HepG2 (cell line): Measurements from ENCODE around the gene VIM. TPM values are rescaled to one million over a fixed set of nuclear protein-coding genes. Genes with fewer than 3 reads are reported as not detected.

Experiments
- ATAC-seq: fragments of 200-7000 bp; cut with Tn5 transposase; 3 replicates; pipeline ENCODE4 v1.9.1; 2020; ENCODE audit warnings: mild to moderate bottlenecking, moderate library complexity
- BruUV-seq: library from RNA; stranded (reverse); fragments of 400-500 nt; replicated peaks from 2 replicates; lab custom pipeline; 2021; lab: Mats Ljungman, UMichigan
- CTCF ChIA-PET: fragments of 300-600 bp; formaldehyde crosslinking; extraction: SDS; loops from one replicate; lab custom pipeline; 2021; ENCODE audit warnings: low total read pairs, inconsistent platforms, low intra/inter-chr PET ratio; lab: Yijun Ruan, JAX
- POLR2A ChIA-PET: fragments of 350-600 bp; sonication (Branson Sonifier 250); formaldehyde crosslinking; loops from one replicate; lab custom pipeline; 2020; ENCODE audit warnings: antibody characterized with exemption, inconsistent platforms; lab: Yijun Ruan, JAX
- DNase-seq: peaks from one replicate; pipeline ENCODE4 v3.0.0-alpha.2; 2015; ENCODE audit warnings: low spot score
- FAIRE-seq: peaks from 3 replicates; lab custom pipeline; 2011; peaks lifted over from hg19 to GRCh38; lab: Jason Lieb, UNC
- H2AFZ ChIP-seq: one replicate; pipeline ENCODE4 v1.6.1; 2011; ENCODE audit warnings: low read length, inconsistent platforms
- H3K27ac ChIP-seq: fragments of 300-600 bp; 3 replicates; pipeline ENCODE4 v1.8.0; 2011; ENCODE audit warnings: mixed run types, mild to moderate bottlenecking, mixed read lengths, low read length, inconsistent platforms; ENCODE audit not compliant: insufficient read depth; ENCODE audit errors: extremely low read length
- H3K27me3 ChIP-seq, 2 experiments: fragments of 200-600 bp in 1 of 2; 2 replicates in 1 of 2; 3 replicates in 1 of 2; pipeline versions ENCODE4 v1.6.0 to v1.8.0; 2011; ENCODE audit warnings: low read length in 2 of 2, mild to moderate bottlenecking in 2 of 2, moderate library complexity in 2 of 2, inconsistent platforms in 1 of 2; ENCODE audit not compliant: insufficient read depth in 2 of 2, control insufficient read depth in 1 of 2
- H3K36me3 ChIP-seq, 2 experiments: fragments of 200-600 bp in 1 of 2; replicated peaks in 1 of 2; 2 replicates in 1 of 2; 3 replicates in 1 of 2; pipeline versions ENCODE4 v1.5.1 to v1.8.0; 2011; ENCODE audit warnings: low read length in 2 of 2, inconsistent platforms in 1 of 2; ENCODE audit not compliant: insufficient read depth in 2 of 2, control insufficient read depth in 1 of 2
- H3K4me1 ChIP-seq: 2 replicates; pipeline ENCODE4 v1.5.1; 2012; ENCODE audit warnings: low read length, inconsistent platforms; ENCODE audit not compliant: insufficient read depth
- H3K4me2 ChIP-seq: 2 replicates; pipeline ENCODE4 v1.6.0; 2011; ENCODE audit warnings: low read depth, low read length, inconsistent platforms
- H3K4me3 ChIP-seq, 3 experiments: fragments of 200-600 bp in 1 of 3; sonication (generic), shearing (Covaris generic) in 1 of 3; replicated peaks in 1 of 3; 2 replicates each; pipeline ENCODE4 v1.5.1; 2011 to 2016; ENCODE audit warnings: low read length in 3 of 3, inconsistent platforms in 2 of 3, low read depth in 2 of 3, mild to moderate bottlenecking in 2 of 3, control low read depth in 1 of 3, mixed read lengths in 1 of 3; ENCODE audit not compliant: insufficient read depth in 1 of 3
- H3K79me2 ChIP-seq: one replicate; pipeline ENCODE4 v1.6.1; 2011; ENCODE audit warnings: low read length, inconsistent platforms; ENCODE audit not compliant: insufficient read depth
- H3K9ac ChIP-seq: 2 replicates; pipeline ENCODE4 v1.6.0; 2011; ENCODE audit warnings: mild to moderate bottlenecking, low read depth, low read length, inconsistent platforms; ENCODE audit not compliant: insufficient read depth
- H3K9me3 ChIP-seq: 2 replicates; pipeline ENCODE4 v1.5.1; 2012; ENCODE audit warnings: mild to moderate bottlenecking, low read length
- H4K20me1 ChIP-seq: 2 replicates; pipeline ENCODE4 v1.6.0; 2011; ENCODE audit warnings: inconsistent platforms, mild to moderate bottlenecking, low read length, moderate library complexity; ENCODE audit not compliant: insufficient read depth
- CBX2 ChIP-seq, 2 experiments: fragments of 200-600 bp in 1 of 2; sonication (generic); formaldehyde crosslinking in 1 of 2; IDR thresholded peaks; 2 replicates each; pipeline versions ENCODE4 v1.7.0 to v1.8.1; 2018 to 2022; ENCODE audit warnings: low read depth in 2 of 2, low read length in 1 of 2, mild to moderate bottlenecking in 1 of 2, missing genetic modification reagents in 1 of 2
- HNRNPLL ChIP-seq: fragments of 200-400 bp; formaldehyde crosslinking; IDR thresholded peaks from 2 replicates; pipeline ENCODE4 v1.6.1; 2017; ENCODE audit warnings: mild to moderate bottlenecking, low read depth, low read length; ENCODE audit not compliant: poor library complexity, severe bottlenecking
- PRPF4 ChIP-seq: fragments of 200-400 bp; formaldehyde crosslinking; IDR thresholded peaks from 2 replicates; pipeline ENCODE4 v1.6.1; 2016; ENCODE audit warnings: low read length, low read depth; ENCODE audit not compliant: poor library complexity, severe bottlenecking
- ZNF253 ChIP-seq: sonication (generic); formaldehyde crosslinking; IDR thresholded peaks from 2 replicates; pipeline ENCODE4 v1.8.0; 2022; ENCODE audit warnings: mild to moderate bottlenecking, missing genetic modification reagents, borderline replicate concordance
- WGBS: methylation state at CpG from one replicate; pipeline ENCODE4 v1.1.6; 2017; ENCODE audit warnings: low lambda C conversion rate; 5-methylcytosine and 5-hydroxymethylcytosine counted together
- in situ Hi-C: cut with HindIII; loops from 2 replicates; pipeline ENCODE4 v1.10.0; 2017; ENCODE audit warnings: low pct_unique_long_range_greater_than_20kb; ENCODE audit not compliant: extremely low pct_ligation_motif_present
- intact Hi-C: fragments of 100-400 bp; cut with micrococcal nuclease; formaldehyde crosslinking; loops from one replicate; pipeline ENCODE4 v1.10.0; 2022; ENCODE audit not compliant: unreplicated experiment
- polyA plus RNA-seq, 8 experiments: library from polyadenylated mRNA; depleted of rRNA in 3 of 8; stranded (reverse) in 7 of 8; unstranded in 1 of 8; fragments of >200 nt; fragmentation: Illumina TruSeq in 4 of 8; extraction: Trizol in 4 of 8; gene quantifications; 2 replicates each; pipeline versions ENCODE4 v1.2.1 to v1.2.3, GENCODE V29; 2011 to 2016; ENCODE audit warnings: low read depth in 4 of 8, missing spikeins in 1 of 8, mixed read lengths in 1 of 8; ENCODE audit not compliant: insufficient read depth in 1 of 8
- total RNA-seq, 5 experiments: library from RNA; depleted of rRNA; stranded (reverse); fragments of >200 nt; fragmentation: Illumina TruSeq; extraction: Trizol; gene quantifications; 2 replicates each; pipeline ENCODE4 v1.2.3, GENCODE V29; 2016; ENCODE audit warnings: low read depth in 1 of 5
- TF ChIP-seq, protein P1 (sequence below): sonication (generic); formaldehyde crosslinking; IDR thresholded peaks from 2 replicates; pipeline ENCODE4 v1.5.1; 2020; ENCODE audit warnings: mild to moderate bottlenecking, missing genetic modification reagents, moderate library complexity
- TF ChIP-seq, protein P2 (sequence below): IDR thresholded peaks from 2 replicates; pipeline ENCODE4 v1.6.1; 2016; ENCODE audit warnings: control low read depth

VIM gene
- total and polyA plus RNA-seq, 2 of the 13 experiments (the other 11 are each of a cell fraction or from before 2014, with no cell fraction given) = not detected

DNA sequence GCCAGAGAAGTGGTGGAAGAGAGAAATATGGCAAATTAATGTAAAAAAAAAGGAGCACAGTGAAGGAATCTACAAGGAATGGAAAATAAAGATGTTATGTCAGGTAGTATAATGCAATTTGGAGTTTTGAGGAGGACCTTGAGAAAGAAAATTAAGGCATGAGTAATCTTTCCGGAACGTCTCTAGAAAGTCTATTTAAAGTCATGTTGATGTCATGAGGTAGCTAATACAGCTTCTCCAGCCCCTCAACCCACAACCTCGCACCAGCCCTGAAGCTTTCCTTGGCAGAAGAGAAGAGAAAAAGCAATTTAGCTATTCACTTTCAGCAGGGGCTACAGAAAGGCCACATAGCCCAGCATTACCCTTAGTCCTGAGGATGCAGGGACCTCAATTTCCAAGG, 49.0 kb upstream of the VIM start:
- no peak overlapping the region for H3K4me2 ChIP-seq
- no peak for ATAC-seq
- no peaks in the 10 kb centered on the region; a peak in 1 of 5 replicates for H3K27me3 ChIP-seq
- intact Hi-C loops (no loop called here), in situ Hi-C loops (no loop called here)
- no TSS peak for BruUV-seq
- no peak overlapping the region for H3K9ac ChIP-seq
- H3K4me3 ChIP-seq = no peak overlapping the region
- H2AFZ ChIP-seq = no peak overlapping the region
- no peak for DNase-seq
- H3K79me2 ChIP-seq = no peaks in the 10 kb centered on the region
- H3K36me3 ChIP-seq = no peaks in the 10 kb centered on the region
- H4K20me1 ChIP-seq = no peaks in the 10 kb centered on the region
- POLR2A ChIA-PET = no interaction called here
- no peaks in the 10 kb centered on the region for H3K9me3 ChIP-seq
- TF ChIP-seq, protein P1, sequence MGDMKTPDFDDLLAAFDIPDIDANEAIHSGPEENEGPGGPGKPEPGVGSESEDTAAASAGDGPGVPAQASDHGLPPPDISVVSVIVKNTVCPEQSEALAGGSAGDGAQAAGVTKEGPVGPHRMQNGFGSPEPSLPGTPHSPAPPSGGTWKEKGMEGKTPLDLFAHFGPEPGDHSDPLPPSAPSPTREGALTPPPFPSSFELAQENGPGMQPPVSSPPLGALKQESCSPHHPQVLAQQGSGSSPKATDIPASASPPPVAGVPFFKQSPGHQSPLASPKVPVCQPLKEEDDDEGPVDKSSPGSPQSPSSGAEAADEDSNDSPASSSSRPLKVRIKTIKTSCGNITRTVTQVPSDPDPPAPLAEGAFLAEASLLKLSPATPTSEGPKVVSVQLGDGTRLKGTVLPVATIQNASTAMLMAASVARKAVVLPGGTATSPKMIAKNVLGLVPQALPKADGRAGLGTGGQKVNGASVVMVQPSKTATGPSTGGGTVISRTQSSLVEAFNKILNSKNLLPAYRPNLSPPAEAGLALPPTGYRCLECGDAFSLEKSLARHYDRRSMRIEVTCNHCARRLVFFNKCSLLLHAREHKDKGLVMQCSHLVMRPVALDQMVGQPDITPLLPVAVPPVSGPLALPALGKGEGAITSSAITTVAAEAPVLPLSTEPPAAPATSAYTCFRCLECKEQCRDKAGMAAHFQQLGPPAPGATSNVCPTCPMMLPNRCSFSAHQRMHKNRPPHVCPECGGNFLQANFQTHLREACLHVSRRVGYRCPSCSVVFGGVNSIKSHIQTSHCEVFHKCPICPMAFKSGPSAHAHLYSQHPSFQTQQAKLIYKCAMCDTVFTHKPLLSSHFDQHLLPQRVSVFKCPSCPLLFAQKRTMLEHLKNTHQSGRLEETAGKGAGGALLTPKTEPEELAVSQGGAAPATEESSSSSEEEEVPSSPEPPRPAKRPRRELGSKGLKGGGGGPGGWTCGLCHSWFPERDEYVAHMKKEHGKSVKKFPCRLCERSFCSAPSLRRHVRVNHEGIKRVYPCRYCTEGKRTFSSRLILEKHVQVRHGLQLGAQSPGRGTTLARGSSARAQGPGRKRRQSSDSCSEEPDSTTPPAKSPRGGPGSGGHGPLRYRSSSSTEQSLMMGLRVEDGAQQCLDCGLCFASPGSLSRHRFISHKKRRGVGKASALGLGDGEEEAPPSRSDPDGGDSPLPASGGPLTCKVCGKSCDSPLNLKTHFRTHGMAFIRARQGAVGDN (CRISPR knock-in tag) = no peak
- TF ChIP-seq HNRNPLL = no peak
- no peak for TF ChIP-seq ZNF253 (CRISPR knock-in tag)
- H3K4me1 ChIP-seq = no peaks in the 10 kb centered on the region
- FAIRE-seq = no peak
- no peak overlapping the region for H3K27ac ChIP-seq
- CTCF ChIA-PET = no interaction called here
- 61% methylated on average over 3 of the region's 3 CpGs for WGBS

DNA sequence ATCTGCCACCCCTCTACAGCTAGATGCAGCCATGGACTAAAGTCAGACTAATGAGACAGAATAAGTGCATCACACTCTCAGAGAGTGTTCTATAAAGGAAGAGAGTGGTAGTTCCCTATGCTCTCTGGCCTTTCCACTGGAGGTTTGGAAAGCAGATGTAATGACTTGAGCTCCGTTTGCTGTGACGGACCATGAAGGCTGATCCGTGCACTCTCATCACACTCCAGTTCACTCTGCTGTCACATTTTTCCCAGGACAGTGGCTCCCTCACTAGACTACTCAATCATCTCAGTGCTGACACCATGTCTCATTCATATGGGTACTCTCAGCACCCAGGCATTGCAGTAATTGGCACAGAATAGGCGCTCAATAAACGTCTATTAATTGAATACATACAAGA, 46.9 kb upstream of the VIM start:
- Histone ChIP-seq H3K9me3 (no peaks in the 10 kb centered on the region), H3K79me2 (no peaks in the 10 kb centered on the region), H3K9ac (no peak overlapping the region), H3K27ac (no peak overlapping the region), H3K36me3 (no peaks in the 10 kb centered on the region), H4K20me1 (no peaks in the 10 kb centered on the region), H3K27me3 (no peaks in the 10 kb centered on the region; a peak in 1 of 5 replicates), H3K4me1 (no peaks in the 10 kb centered on the region), H3K4me3 (no peak overlapping the region), H2AFZ (no peak overlapping the region), H3K4me2 (no peak overlapping the region)
- WGBS = 63% methylated on average over 5 of the region's 5 CpGs
- POLR2A ChIA-PET = no interaction called here
- CTCF ChIA-PET = no interaction called here
- intact Hi-C loops = no loop called here
- no peak for FAIRE-seq
- in situ Hi-C loops = no loop called here
- no peak for ATAC-seq
- no peak for DNase-seq
- BruUV-seq = no TSS peak
- TF ChIP-seq CBX2 (IDR thresholded peaks at IDR 0.05; ENCODE audit: low read depth, low read length) (no peak), CBX2 (CRISPR knock-in tag; IDR thresholded peaks at IDR 0.05; ENCODE audit: low read depth) (no peak), PRPF4 (no peak)
- TF ChIP-seq, protein P2, sequence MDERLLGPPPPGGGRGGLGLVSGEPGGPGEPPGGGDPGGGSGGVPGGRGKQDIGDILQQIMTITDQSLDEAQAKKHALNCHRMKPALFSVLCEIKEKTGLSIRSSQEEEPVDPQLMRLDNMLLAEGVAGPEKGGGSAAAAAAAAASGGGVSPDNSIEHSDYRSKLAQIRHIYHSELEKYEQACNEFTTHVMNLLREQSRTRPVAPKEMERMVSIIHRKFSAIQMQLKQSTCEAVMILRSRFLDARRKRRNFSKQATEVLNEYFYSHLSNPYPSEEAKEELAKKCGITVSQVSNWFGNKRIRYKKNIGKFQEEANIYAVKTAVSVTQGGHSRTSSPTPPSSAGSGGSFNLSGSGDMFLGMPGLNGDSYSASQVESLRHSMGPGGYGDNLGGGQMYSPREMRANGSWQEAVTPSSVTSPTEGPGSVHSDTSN (CRISPR knock-in tag) = no peak
